NCI-H2081 treated with DMSO at 0.1 percent for 48 hours (cell line): ENCODE data around the gene METTL24.

ENCODE experiments used
- DNase-seq: peaks from one replicate; lab custom pipeline; 2025; lab: John Stamatoyannopoulos, UW

The METTL24 gene

DNA sequence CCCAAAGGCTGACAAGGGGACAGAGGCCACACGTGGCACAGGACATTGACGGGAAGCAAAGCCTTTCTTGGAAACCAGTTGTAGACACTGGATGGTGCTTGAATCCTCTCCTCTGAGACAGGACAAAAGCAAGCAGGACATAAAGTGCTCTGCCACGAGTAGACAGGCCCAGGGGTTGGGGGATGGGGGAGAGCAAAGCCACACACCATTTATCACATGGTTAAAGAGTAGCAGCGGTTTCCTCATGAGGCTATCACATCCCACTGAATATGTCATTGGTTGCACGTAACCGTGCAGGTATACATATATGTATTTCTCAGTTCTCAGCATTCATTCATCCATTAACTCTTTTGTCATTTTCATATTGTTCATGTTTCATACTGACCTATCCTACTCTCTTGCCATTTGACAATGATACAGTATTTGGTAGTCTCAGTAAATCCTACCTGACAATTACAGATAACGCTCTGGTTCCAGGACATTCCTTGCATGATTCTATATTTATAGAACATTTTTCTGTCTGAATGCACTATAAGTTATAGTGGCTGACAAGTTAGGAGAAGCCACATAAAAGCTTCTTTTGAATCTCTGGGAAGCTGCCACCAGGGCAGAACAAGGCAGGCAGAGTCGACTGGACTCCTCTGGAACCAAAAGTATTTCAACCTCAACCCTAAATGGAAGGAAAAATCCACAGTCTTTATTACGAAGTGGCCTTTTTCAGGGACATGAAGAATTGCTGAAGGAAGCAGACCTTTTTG, 23.5 kb downstream of the METTL24 start:
- DNase-seq, result no peak

DNA sequence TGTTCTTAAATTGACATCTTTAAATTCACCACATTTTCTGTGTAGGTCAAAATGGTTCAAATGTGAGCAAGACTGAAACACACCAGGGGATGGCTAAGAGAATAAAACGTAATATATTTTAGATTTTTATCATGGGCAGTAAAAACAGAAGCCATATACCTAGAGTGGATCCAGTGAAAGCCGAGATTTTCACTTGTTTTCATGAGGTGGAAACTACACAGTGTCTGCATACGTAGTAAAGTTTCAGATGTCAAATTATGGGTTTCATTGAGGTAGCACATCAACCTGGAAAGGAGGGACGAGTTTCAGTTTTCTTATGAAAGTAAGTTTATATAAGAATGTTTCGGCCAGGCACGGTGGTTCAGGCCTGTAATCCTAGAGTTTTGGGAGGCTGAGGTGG, 25.9 kb downstream of the METTL24 start:
- DNase-seq, result no peak

DNA sequence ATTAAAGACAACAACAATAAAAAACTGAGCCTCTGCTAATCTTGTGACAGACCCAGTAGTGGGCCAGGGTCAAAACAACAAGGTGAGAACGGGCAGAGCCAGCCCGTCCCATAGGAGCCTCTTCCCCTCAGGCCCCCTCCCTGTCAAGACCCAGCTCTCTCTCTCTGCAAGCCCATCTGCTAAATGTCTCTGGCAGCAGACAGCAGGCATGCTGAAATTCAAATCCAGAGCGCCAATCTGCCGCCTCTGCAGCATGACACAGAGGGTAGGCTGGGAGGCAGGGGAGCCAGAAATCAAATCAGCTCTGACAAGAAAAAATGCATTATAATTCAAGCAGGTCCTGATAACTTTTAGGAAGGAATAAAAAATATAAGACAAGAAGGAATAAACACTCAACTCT, 26.3 kb downstream of the METTL24 start:
- DNase-seq, result no peak

DNA sequence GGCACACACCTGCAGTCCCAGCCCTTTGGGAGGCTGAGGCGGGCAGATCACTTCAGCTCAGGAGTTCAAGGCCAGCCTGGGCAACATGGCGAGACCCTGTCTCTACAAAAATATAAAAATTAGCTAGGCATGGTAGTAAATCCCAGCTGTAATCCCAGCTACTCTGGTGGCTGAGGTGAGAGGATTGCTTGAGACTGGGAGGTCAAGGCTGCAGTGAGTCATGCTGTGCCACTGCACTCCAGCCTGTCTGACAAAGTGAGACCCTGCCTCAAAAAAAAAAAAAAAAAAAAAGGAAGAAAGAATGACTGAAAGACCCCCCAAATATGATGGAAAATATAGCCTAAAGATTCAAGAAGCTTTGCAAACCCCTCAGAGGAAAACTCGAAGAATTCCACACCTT, 26.8 kb downstream of the METTL24 start:
- no peak for DNase-seq

DNA sequence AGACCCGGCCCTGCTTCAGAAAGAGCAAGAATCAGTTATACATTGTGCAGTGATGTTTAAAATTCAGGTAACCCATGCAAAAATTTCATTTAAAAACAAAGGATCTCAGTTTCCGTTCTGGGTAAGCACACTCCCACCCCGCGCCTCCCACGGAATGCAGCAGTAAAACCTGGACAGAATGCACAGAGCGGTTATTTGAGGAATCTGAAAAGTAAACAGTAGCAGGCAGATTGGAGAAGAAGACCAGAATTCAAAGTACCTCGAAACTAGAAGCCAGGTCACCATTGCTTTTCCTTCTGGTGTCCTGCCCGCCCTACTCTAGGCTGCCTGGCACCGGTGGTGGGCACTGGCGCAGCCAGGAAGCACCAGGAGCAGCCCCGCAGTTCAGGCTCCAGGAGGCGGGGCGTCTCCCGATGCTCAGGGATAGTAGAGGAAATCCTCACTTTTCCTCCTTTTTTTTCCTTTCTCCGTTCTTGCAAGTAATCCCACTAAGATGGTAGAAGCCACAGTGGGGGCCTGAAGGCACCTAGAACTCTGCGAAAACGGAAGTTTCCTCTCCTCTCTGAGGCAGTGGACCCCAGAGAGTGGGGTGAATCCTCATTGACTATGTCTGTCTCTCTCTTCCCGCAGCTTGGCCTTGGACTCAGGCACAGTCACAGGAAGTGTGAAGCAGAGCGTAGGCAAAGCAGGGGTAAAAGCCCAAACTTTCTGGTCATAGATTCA, 28.3 kb downstream of the METTL24 start:
- DNase-seq, result no peak

DNA sequence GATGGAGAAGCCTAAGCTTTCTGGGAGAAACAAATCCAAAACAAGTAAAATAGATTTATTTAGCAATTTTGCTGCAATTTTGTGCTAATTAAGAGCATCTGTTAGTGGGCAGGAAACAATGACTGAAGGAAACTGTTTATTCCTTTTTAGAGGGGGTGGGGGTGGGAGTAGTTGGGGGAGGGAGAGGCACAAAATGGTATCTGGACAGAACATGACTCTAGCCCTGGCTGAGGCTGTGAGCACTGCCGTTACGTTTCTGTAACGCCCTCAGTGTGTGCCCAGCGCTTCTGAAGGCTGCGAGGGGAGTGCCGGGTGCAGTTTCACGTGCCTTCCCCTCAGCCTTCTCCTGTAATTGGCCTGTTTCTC, 28.8 kb downstream of the METTL24 start:
- DNase-seq, result no peak

DNA sequence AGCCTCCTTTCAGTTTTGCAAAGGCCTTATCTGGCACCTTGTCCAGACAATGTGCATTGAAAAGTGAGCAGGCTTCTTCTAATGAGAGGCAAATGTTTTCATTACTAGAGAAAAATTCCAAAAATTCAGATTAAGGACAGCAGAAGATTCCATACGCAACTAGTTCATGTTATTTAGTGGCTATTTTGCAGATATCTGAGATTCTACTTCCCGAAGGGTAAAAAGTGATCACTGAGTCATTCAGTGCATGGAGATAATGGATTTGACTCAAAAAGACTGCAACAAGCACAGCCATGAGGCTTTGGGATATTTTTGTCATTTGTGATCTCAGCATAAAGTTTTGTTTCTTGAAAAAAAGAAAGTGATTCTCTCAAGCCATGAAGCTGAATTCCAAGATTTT, 29.9 kb downstream of the METTL24 start:
- no peak for DNase-seq

DNA sequence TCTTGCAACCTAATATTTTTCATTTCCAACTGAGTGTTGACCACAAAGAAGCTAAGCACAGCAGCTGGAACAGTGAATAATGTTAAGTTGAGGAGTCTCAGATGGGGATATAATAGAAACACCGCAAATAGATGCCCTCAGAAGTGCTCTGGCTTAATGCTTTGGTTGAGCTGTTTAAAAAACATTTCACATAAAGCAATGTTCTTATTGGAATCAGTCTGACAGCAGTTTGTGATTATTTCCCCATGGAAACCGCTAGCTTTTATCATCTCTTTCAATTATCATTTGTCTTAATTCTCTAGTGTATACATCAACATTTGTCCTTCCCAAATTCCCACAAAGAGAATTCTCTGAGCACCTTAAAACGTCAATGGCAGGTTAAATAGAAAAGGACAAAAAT, 30.8 kb downstream of the METTL24 start:
- no peak for DNase-seq

DNA sequence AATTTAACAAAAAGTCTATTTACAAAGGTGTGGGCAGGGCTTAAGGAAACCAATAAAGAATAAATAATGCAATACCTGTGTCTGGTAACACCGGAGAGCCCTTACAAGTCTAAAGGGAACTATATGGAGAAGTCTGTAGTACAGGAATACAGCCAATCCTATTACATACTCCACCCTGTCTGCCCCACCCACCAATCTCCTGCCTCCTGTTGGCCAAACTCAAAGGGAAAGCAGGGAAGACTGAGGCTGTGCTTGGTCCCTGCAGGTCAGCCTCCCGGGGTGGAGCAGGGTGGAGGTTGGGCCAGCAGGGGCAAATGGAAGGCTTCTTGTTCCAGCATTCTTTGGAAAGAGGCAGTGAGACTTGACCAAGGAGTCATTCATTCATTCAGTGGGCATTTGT, 31.5 kb downstream of the METTL24 start:
- DNase-seq, result no peak

DNA sequence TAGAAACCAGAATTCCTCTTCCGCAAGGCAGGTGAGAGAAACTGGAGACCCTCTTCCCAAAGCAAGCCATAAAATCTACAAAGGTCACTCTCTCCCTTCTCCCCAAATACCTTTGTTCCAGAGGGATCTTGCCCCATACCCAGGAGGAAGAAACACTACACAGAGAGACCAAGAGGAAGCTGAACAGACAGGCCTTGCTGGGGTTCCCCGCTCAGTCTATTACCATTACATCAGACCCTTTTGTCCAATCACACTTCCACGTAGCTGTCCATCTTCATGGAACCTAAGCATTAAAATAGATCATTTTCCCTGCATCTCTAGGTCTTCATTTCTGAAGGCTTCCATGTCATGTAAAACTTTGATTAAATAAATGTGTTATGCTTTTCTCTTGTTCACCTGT, 32.1 kb downstream of the METTL24 start:
- DNase-seq, result no peak

DNA sequence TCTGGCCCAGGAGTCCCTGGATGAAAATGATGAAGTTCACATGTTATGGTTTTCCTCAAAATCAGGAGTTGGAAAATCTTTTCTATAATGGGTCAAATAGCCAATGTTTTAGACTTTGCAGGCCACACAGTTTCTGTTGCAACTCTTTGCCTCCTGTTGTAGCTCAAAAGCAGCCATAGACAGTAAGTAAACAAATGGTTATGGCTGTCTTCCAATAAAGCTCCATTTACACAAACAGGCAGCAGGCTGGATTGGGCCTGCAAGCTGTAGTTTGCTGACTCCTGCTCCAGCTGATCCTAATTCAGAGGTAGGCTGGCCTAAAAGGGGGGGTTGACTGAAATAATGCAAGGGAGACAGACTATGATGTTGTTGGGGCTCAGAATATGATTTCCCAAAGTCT, 33.0 kb downstream of the METTL24 start:
- no peak for DNase-seq

DNA sequence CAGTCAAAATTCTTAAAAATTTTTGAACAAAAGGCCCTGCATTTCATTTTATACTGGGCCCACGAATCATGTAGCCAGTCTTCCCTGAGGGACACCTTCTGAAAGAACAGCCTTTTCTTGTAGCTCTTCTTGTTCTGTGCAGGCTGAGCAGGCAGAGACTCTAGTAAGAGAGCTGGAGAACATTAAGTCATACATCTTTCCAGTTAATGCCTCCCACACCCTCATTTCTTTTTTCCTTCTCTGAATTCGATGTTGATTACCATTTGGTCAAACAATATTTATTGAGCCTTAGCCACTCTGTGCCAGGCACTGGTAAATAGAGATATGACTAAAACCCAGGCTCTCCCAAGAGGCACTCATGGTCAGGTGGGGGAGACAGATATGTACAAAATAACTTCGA, 33.6 kb downstream of the METTL24 start:
- DNase-seq, result no peak

DNA sequence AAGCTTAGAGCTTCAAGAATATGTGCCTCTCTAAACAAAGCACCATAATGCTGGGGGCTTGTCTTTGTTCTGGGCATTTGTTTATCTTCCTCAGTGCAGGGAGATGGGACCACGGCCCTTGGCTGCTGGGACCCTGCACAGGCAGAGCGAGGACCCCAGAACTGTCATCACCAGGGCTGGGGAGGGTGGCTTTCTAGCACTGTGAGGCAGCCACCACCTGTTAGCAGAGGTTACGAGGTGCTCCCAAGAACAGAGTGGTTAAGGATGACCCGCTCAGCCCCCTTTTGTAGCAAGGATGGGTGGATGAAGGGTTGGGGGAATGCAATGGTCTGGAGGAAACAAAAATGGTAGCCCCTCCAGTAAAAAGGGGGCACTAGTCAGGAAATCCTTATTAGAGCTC, 34.9 kb downstream of the METTL24 start:
- DNase-seq, result no peak

DNA sequence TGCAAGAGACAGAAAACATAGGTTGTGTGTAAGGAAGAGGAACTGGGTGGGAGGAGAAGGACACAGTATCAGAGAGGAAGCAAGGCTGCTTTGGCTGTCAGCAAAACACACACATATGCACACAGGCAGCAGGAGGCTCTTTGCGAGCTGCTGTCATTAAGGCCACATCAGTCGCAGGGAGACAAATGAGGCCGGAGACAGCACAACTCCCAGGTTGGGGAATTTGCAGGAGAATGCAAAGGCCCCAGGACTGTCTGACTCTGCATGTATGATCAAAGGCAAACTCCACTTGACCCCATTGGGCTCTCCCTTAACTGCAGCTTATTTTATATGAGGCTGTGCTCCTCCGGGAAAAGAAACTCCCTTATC, 35.3 kb downstream of the METTL24 start:
- DNase-seq, result no peak

DNA sequence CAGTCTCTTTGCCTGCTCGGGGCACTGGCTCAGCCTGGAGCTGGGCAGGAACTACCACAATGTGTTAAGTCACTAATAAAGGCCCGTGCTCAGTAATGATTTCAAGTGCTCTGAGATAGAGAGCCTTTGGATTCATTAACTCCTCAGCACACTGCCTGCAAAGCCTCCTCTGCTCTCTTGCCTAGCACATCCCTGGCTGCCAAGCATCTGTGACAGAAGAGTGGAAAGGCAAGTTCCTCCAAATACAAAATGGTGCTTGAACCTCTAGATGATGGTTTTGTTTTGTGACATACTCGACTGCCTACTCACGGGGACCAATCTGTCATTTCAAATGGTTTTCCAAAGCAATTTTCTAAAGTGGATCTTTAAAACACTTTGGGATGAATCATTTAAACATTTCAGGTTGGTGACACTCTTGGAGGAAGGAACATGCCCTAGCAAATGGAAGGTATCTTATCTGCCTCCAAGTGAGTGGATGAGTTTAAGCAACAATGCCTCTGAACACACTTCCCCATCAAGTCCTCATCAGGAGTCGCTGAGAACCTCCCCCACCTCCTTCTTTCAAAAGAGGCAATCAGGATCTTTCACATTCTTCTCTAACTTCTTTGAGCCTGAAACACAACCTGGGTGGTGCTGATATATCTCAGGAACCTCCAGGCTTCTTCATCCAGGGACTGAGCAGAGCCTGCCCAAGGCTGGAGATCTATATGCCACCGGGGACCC, 35.8 kb downstream of the METTL24 start:
- DNase-seq, result no peak

DNA sequence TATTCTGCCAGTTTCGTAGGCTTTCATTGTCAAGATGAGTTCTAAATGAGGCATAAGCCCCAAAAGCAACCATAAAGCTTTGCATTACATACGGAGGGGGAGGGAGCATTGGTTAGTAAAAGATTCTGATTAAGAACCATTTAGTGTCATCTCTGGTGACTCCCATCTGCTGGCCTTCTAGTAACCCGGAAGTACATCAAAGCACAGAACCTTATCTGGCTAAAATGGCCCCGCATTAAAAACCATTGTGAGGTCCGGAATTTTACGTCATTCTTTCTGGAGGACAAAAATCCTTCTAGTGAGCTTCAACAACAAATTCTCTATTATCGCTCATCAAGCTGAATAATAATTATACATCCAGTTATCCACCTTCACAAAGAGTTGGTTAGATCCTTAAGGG, 37.8 kb downstream of the METTL24 start:
- no peak for DNase-seq

DNA sequence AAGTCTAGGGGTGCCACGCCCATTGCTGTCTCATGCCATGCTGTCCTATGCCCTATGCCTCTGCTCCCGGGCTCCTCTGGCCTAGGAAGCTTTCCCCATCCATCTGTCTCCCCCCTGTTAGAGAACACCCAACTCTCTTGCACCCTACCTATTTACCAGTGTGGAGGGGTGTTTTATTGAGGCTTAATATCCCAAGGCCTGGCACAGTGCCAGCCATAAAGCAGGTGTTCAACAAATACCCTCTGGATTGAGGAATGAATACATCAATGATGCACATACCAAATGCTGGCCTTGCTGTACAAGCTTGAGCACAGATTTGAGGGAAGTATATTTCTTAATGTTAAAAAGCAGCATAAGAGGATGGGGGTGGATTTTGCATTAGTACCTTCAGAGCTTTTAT, 38.3 kb downstream of the METTL24 start:
- no peak for DNase-seq

DNA sequence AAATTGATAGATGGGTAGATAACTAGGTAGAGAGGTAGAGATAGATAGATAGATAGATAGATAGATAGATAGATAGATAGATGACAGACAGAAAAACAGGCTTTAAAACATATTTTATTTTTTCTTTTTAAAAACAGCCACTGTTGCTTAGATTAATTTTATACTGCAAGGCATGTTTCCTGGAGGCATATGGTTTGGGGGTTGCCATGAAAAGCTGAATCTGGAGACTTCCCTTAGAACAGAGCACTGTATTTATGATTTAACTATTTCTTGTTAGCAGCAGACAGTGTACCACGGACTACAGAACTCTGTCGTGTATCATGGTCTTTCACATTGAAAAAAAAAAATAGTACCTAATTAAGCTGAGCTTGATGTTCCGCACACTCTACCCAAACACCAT, 38.8 kb downstream of the METTL24 start:
- no peak for DNase-seq

DNA sequence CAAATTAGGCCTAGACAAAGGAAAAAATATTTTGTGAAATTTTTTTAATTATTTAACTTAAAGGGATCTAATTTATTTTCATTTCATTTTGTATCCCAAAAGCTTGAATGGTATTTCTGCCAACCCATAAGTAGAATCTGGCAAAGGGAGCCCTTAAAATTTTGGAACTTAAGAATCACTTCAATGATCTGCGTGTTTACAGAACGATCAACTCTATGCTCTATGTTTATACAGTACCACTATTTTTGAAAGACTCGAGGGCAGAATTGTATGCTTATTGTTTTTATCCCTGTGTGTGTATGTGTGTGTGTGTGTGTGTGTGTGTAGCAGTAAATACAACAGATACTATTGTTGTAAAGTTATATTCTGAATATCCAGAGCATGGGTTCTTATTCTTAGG, 39.2 kb downstream of the METTL24 start:
- DNase-seq, result no peak

DNA sequence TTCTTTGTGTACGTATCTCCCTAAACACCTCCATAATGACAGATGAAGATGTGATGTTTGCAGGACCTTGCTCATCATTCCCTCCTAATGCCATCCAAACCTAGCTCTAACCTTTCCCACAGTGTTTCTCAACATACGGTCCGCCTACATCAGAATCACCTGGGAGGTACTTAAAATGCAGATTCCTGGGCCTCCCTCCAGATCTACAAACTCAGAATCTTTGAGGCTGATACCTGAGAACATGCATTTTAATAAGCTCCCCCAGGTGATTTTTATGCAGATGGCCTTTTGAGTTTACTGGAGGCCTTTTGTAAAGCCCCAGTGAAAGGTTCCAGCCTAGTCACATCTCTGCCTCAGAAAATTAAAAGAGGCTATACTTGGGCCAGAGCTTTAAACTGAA, 40.5 kb downstream of the METTL24 start:
- DNase-seq, result no peak

DNA sequence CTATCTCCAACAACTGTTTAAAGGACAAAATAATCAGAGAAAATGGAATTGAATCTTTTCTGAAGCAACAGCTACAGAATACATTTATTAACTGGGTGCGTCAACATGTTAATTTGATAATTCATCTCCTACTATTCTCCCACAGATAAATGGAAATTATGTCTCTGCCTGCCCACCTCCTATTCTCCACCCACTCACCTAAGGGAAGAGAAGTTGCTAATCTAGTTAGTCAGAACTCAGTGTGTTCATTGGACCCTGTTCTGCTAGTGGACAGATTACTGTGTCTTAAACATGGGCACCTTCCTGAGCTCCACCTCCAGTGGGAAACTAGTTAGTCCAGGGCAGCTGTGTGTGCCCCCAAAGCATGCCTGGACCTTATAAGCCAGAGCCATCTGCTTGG, 41.0 kb downstream of the METTL24 start:
- DNase-seq, result no peak

DNA sequence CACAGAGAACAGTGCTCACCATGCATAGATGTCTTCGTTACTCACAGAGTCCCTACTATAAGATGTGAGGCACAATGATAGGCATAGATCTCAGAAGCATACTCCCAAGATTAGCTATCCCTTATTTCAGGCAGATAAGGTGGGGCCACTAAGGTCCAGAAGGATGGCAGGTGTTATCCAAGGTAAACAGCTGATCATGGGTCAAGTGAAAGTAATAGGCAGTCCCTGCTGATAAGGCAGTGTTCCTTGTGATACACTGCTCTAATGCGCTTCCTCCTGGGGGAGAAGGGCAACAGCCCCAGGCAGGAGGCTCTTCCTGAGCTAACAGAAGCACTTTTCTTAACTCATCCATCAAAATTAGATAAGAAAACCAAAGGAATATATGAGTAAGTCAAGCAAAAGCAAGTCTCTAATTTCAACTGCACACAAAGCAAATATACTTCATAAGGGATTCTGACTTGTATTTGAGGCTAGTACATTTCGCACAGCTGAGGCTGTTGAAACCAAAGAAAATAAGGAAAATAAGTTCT, 42.2 kb downstream of the METTL24 start:
- DNase-seq, result no peak

DNA sequence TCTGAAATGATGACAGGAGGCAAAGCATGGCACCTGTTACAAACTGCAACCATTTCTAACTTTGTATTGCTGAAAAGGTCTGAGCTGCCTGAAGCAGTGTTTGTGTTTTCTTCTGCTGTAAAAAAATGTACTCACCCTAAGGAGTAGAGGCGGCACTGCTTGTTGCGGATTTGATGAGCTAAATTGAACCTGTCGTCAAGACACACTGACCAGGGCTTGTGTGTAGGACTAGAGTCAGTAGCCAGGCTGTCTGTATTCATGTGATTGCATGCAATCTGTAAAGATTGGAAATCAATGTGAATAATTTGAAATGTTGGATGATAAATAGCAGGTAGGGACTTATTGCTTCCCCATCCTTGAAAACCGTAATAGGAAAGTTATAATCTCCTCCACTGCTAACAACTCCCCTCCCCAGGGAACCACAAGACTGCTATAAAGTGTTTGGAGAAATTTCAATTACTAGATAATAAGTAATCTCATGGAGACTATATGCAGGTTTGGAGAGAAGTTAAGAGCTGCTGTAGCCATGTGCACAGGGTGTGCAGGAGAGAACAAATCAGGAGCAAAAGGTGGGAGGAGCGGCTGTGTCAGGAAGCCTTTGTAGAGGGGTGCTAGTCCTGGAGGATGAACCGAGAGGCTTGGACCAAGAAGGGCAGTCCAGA, 42.8 kb downstream of the METTL24 start:
- no peak for DNase-seq
